ENCODE results near the gene HAND1. TPM values are rescaled to one million over a fixed set of nuclear protein-coding genes. Genes with fewer than 3 reads are reported as not detected.
A peak's percentile ranks its signal among the peaks of the same experiment; 100 is the strongest.

HAND1 gene
- total RNA-seq, 2 experiments from 2014 or later, result not detected

DNA sequence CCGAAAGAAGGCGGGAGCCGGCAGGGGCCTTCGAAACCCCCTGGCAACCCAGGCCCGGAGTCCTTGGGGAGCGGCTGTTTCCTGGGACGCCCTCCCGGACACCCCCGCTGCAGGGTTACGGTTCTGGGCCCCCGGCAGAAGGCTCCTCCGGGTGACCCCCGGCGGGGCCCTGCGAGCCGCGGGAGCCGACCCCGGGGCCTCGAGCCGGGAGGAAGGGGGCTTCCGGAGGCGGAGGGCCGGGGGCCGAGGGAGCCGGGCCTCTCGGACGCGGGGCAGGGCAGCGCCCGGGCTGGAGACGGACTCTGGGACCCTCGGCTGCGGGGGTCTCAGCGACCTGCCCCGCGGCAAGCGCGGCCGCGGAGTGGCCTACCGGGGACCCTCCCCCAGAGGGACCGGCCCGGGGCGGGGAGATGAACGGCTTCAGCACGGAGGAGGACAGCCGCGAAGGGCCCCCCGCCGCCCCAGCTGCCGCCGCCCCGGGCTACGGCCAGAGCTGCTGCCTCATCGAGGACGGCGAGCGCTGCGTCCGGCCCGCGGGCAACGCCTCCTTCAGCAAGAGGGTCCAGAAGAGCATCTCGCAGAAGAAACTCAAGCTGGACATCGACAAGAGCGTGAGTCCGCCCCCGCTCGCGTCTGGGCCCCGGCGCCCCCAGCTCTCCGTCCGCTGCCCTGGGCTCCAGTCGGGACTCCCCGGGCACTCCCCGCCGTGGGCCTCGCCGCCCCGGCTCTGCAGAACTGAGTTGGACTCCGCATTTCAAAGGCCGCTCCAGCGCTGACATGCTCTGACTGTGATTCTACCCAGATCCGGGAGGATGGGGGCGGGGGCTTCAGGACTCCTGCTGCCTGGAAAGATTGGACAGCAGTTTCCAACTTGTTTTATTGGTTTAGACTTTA lies 31.6 kb downstream of the HAND1 start:
- Mint-ChIP-seq H3K27me3 (no peaks in the 10 kb centered on the region), H3K4me1 (ENCODE audit: low read depth) (peaks cover 44% of the 10 kb centered on the region), H3K4me3 (peak overlapping the region; percentile 85), H3K27ac (peak overlapping the region; percentile 48), H3K9me3 (no peaks in the 10 kb centered on the region), H3K36me3 (ENCODE audit: low read depth) (peaks cover 22% of the 10 kb centered on the region)
- intact Hi-C loops (cut with micrococcal nuclease), result no loop called here
- TF ChIP-seq CTCF (IDR thresholded peaks at IDR 0.05), result no peak
- POLR2A ChIA-PET, result no interaction called here
- CTCF ChIA-PET, result interaction anchor here (1.0 to 1.4 kb wide), 3 partner anchors 22 to 255 kb away, joined by 3 to 4 read pairs (median 3); no protein-coding TSS in a partner anchor
- DNase-seq (peak; percentile 52), ATAC-seq (no peak)

DNA sequence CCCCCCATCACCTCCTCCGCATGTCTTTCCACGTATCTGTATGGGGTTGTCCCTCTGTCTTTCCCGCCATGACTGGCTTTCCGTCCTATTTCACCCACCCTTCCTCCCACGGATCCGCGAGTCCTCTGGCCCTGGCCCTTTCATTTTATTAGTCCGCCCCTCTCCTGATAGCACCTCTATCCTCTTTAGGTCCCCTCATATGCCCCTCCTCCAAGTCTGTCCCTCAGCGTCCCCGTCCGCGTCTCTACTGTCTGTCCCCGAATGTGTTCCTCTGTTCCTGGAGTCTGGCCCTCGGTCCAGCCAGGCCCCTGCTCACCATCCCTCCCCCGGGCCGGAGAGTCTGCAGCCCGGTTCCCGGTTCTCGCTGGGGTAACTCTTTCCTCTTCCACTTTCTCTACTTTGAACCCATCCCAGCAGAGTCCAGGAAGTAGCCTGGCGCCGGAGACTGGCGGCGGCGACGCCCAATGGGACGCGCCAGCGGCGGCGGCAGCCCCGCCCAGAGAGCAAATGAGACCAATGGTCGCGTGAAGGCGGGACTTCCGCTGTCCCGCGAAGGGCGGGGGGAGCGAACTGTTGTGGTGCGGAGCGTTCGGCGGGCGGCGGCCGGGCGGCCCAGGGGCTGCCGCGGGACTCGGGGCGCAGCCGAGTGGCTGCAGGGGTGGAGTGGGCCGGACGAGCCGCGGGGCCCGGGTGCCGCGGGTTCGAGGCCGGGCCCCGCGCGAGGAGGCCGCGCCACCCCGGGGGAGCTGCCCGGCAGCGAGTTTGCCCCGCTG lies 32.4 kb downstream of the HAND1 start, which contains the start of gene SAP30L:
Gene SAP30L, plus strand, starts transcription at position 576 of the 773 bp plus-strand sequence. CDS start 608 bp downstream, outside the sequence.
- ATAC-seq (peak; percentile 96), DNase-seq (peak; percentile 95)
- no peak for TF ChIP-seq CTCF (IDR thresholded peaks at IDR 0.05)
- ChIA-PET POLR2A (no interaction called here), CTCF (interaction anchor here (1.1 kb wide), 1 partner anchor 22 kb away, joined by 3 read pairs; no protein-coding TSS in a partner anchor)
- Mint-ChIP-seq H3K36me3 (ENCODE audit: low read depth) (peaks cover 25% of the 10 kb centered on the region), H3K4me3 (peak within 1 kb of the TSS; percentile 92), H3K27ac (peak within 1 kb of the TSS; percentile 95), H3K4me1 (ENCODE audit: low read depth) (peaks cover 42% of the 10 kb centered on the region), H3K27me3 (no peaks in the 10 kb centered on the region), H3K9me3 (no peaks in the 10 kb centered on the region)
- intact Hi-C loops (cut with micrococcal nuclease), result no loop called here

GRCh38 chr5:154444556-154445421 lies 33.2 kb downstream of the HAND1 start:
- DNase-seq (peak; percentile 30), ATAC-seq (peak; percentile 3)
- Mint-ChIP-seq H3K36me3 (ENCODE audit: low read depth) (peaks cover 24% of the 10 kb centered on the region), H3K27me3 (no peaks in the 10 kb centered on the region), H3K4me3 (peak overlapping the region; percentile 92), H3K9me3 (no peaks in the 10 kb centered on the region), H3K27ac (peak overlapping the region; percentile 95), H3K4me1 (ENCODE audit: low read depth) (peaks cover 34% of the 10 kb centered on the region)
- ChIA-PET CTCF (no interaction called here), POLR2A (no interaction called here)
- intact Hi-C loops (cut with micrococcal nuclease), result no loop called here
- TF ChIP-seq CTCF (IDR thresholded peaks at IDR 0.05), result no peak

DNA sequence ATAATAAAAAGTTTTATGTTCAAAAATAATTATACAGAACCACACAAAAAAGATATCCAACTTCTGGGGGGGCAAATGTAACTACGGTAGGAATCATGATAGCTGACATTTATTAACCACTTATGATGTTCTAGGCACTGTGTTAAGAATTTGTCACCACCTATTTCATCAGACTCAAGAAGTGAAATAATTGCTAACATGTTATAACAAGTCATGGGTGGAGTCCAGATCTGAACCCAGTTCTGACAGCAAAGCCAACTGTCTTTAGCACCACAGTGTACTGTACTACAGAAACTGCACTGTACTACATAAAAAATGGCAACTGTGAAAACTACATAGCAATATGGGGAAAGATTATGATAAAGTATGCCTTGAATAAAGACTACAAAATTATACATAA lies 35.2 kb downstream of the HAND1 start:
- Mint-ChIP-seq H3K36me3 (ENCODE audit: low read depth) (peaks cover 38% of the 10 kb centered on the region), H3K4me1 (ENCODE audit: low read depth) (peaks cover 17% of the 10 kb centered on the region), H3K9me3 (no peaks in the 10 kb centered on the region), H3K27ac (no peak overlapping the region), H3K4me3 (no peak overlapping the region), H3K27me3 (no peaks in the 10 kb centered on the region)
- no peak for ATAC-seq
- CTCF ChIA-PET, result no interaction called here
- POLR2A ChIA-PET, result no interaction called here
- DNase-seq, result no peak
- TF ChIP-seq CTCF (IDR thresholded peaks at IDR 0.05), result no peak
- intact Hi-C loops (cut with micrococcal nuclease), result no loop called here
